Natural killer cell treated with Interleukin-12 subunit alpha and Interleukin-12 subunit beta and Interleukin-15 and Interleukin-18, amount 100 ng/mL, for 72 hours (primary cell): ENCODE results near the gene SH3TC2. TPM values are rescaled to one million over a fixed set of nuclear protein-coding genes. Genes with fewer than 3 reads are reported as not detected.

Experiments
- ATAC-seq, 2 donors: fragments of 150-1000 bp; cut with Tn5 transposase in 1 of 2; sonication (Bioruptor Pico), chemical (Tn5 transposase) in 1 of 2; 2 replicates each; pipeline ENCODE4 v1.10.0; 2021
- DNase-seq: peaks from one replicate; pipeline ENCODE4 v3.0.0; 2022; ENCODE audit warnings: low spot score
- H3K27ac Mint-ChIP-seq, 2 donors: 1 replicate in 1 of 2; 2 replicates in 1 of 2; pipeline ENCODE4 v1.8.0; 2022; ENCODE audit warnings: mixed read lengths in 2 of 2, mild to moderate bottlenecking in 1 of 2, moderate library complexity in 1 of 2
- H3K27me3 Mint-ChIP-seq, 2 donors: 1 replicate in 1 of 2; 2 replicates in 1 of 2; pipeline ENCODE4 v1.8.0; 2022; ENCODE audit warnings: mixed read lengths in 2 of 2
- H3K36me3 Mint-ChIP-seq: one replicate; pipeline ENCODE4 v1.8.0; 2022; ENCODE audit warnings: mixed read lengths
- H3K4me1 Mint-ChIP-seq, 2 donors: 1 replicate in 1 of 2; 2 replicates in 1 of 2; pipeline ENCODE4 v1.8.0; 2022; ENCODE audit warnings: low read depth in 2 of 2, mixed read lengths in 2 of 2, mild to moderate bottlenecking in 1 of 2
- H3K4me3 Mint-ChIP-seq: one replicate; pipeline ENCODE4 v1.8.0; 2022; ENCODE audit warnings: mixed read lengths
- H3K9me3 Mint-ChIP-seq: 2 replicates; pipeline ENCODE4 v1.8.0; 2022; ENCODE audit warnings: mixed read lengths
- total RNA-seq, 2 donors: library from RNA; stranded (reverse); gene quantifications; one replicate each; pipeline ENCODE4 v1.2.3, GENCODE V29; 2022

Gene SH3TC2
- total RNA-seq, 2 donors from 2014 or later, result not detected

DNA sequence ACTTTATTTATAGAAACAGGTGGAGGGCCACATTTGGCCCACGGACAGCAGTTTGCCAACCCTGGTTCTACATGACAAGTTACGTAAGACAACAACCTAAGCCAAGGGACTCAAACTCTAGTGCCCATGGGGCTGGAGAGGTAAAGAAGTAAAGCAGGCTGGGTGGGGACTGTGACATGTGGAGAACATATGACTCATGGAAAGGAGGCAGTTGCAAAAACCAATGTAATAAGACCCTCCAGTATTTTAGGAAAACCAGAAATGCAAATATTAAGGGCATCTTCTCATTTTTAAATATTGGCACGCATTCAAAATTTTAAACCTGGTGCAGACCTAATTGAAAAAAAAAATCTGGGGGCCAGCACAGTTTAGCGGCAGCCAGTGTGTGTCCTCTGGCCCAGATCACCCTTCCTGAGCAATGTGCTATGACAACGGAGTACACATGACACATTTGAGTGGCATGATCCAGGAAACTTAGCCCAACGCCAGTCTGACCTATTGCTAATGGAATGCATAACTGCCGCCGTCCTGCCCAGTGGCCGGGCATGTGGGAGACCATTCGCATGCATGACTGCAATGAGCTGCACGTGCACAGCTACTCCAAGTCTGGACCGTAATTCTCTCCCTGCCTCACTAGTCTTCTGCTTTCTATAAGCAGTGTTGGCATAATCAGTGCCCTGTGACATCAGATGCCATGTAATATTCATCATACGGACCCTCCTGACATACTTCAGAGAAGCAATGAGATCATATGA, 97.2 kb downstream of the SH3TC2 start:
- H3K9me3 Mint-ChIP-seq, result no peaks in the 10 kb centered on the region
- no peaks in the 10 kb centered on the region for H3K36me3 Mint-ChIP-seq
- no peaks in the 10 kb centered on the region for H3K27me3 Mint-ChIP-seq
- peaks cover 6 to 8% of the 10 kb centered on the region in 2 donors for H3K4me1 Mint-ChIP-seq
- no peak overlapping the region for H3K4me3 Mint-ChIP-seq
- ATAC-seq, result no peak
- DNase-seq, result no peak
- no peak overlapping the region for H3K27ac Mint-ChIP-seq

DNA sequence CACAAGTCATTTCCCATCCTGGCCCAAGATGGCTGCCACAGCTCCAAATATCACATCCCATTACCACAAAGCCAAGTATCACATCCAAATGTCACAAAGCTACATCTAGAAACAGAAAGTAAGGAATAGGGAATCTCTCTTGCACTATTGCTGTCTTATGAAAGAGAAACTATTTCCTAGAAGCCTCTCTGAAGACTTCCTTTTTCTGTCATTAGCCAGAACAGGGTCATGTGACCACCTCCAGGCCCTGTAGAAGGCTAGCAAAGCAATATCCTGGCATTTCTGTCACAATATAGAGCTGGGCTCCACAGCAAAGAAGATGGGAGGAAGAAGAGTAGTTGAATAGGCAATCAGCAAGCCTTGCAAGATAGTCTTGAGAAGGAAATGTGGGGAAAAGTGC, 99.2 kb downstream of the SH3TC2 start:
- Mint-ChIP-seq H3K9me3 (no peaks in the 10 kb centered on the region), H3K4me1 (peaks cover 6 to 8% of the 10 kb centered on the region in 2 donors), H3K4me3 (peak overlapping the region; percentile 11), H3K36me3 (no peaks in the 10 kb centered on the region), H3K27me3 (no peaks in the 10 kb centered on the region), H3K27ac (peak overlapping the region in 1 of 2 donors; percentile 47)
- no peak for DNase-seq
- peak; percentile 63 to 88 for ATAC-seq

DNA sequence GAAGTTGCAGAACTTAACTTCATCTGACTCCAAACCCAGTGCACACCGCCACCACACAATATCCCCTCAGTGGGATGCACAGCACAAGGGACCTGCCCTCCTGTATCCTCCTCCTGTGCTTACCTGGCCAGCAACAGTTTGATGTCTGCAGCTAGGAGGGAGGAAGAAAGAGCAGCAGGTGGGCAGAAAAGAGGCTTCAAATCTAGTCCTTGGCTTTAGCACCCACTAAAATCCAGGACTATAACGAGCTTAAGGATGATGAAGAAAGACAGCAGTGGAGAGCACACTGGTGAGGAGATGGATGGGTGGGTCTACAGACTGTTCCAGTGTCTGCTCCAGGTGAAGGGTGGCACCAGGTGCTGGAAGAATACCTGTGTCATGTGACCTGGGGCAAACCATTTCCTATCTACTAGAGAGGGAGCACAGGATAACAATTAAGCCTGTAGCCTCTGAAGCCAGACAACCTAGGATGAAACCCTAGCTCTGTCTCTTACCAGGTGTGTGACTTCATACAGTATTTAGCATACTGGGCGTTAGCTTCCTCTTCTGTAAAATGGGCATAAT, 100.0 kb downstream of the SH3TC2 start:
- no peak overlapping the region for H3K4me3 Mint-ChIP-seq
- DNase-seq (no peak), ATAC-seq (no peak)
- H3K27ac Mint-ChIP-seq, result peak overlapping the region in 1 of 2 donors; percentile 24
- H3K9me3 Mint-ChIP-seq, result no peaks in the 10 kb centered on the region
- peaks cover 6 to 8% of the 10 kb centered on the region in 2 donors for H3K4me1 Mint-ChIP-seq
- no peaks in the 10 kb centered on the region for H3K36me3 Mint-ChIP-seq
- H3K27me3 Mint-ChIP-seq, result no peaks in the 10 kb centered on the region

DNA sequence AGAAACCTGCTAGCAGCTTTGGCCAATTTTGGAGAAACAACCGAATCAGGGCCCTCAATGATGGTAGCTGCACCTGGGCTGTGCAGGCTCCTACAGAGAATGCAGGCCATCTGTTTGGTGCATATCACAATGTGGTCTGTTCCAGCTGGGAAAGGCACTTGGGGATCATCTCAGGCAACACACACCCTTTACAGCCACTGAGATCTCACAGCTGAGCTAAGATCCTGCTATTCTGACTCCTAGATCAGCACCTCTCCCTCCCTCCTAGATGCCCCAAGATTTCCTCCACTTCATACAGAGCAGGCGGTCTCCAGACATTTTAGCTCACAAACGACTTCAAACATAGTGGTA, 100.7 kb downstream of the SH3TC2 start:
- Mint-ChIP-seq H3K4me1 (peaks cover 7 to 8% of the 10 kb centered on the region in 2 donors), H3K4me3 (no peak overlapping the region), H3K9me3 (no peaks in the 10 kb centered on the region), H3K27ac (peak overlapping the region in 1 of 2 donors; percentile 24), H3K27me3 (no peaks in the 10 kb centered on the region), H3K36me3 (no peaks in the 10 kb centered on the region)
- DNase-seq, result no peak
- no peak for ATAC-seq

DNA sequence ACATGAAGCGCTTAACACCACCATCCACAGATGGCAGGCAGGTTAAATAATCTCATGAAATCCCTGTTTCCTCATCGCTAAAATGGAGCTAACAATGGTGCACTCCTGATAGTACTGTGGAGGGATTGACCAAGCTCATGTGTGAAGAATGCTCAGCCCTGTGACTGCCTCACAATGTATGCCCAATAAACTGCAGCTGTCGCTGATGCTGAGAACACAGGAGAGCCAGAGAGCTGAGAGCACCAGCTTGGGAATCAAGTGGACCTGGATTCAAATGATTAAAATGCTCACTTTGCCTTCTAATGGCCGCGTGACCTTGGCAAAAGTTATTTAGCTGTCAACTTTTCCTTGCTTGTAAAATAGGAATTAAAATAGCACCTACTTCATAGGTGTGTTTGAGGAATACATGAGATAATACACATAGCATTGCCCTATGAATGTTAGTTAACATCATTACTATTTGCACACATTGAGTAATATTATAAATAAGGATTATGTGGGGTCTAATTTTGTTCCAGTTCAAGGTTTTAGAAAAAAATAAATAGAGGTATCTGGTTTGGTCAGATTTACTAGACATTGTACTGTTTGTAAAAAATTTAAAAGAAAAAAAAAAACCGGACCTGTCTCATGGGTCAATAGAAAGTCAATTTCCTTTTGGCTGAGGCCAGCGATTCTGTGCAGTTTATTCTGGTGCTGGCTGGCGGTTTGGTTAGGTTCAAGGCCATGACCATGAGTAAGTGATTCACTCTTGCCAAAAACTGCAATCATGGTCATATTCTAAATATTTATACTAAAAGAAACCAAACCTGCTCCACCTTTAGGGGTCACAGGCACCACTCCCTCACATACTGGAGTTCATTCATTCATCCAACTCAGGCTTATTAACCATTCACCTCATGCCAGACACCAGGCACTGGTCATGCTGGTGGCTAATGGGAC, 101.3 kb downstream of the SH3TC2 start:
- Mint-ChIP-seq H3K36me3 (no peaks in the 10 kb centered on the region), H3K9me3 (no peaks in the 10 kb centered on the region), H3K27me3 (no peaks in the 10 kb centered on the region), H3K4me3 (no peak overlapping the region), H3K4me1 (peaks cover 8% of the 10 kb centered on the region in 2 donors), H3K27ac (no peak overlapping the region)
- ATAC-seq, result no peak
- DNase-seq, result no peak

DNA sequence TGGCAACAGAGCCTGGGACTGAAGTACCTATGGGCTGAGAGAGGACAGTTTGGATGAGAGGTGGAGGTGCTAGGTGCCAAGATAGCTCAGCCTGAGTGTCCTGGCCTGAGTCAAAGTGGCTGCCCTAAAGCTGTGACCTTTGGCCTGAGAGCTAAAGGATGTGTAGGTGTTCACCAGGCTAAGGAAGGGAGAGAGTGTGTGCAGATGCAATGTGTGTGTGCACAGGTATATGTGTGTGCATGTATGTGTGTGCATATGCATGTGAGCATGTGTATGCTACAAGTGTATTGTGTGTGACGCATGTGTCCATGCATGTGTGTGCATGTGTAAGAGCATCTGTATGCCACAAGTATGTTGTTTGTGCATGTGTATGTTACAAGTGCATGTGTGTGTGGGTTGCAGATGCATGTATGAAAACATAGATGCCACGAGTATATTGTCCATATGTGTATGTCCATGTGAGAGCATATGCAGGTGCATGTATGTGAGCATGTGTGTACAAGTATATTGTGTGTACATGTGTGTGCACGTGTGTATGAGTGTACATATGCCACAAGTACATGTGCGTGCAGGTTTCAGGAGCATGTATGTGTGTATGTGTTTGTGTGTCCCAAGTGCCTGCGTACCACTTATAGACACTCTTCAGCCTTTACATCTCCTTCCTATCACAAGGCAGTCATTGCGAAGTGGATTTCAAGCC, 102.6 kb downstream of the SH3TC2 start:
- DNase-seq, result no peak
- H3K9me3 Mint-ChIP-seq, result no peaks in the 10 kb centered on the region
- no peaks in the 10 kb centered on the region for H3K36me3 Mint-ChIP-seq
- peak overlapping the region in 1 of 2 donors; percentile 53 for H3K27ac Mint-ChIP-seq
- H3K4me1 Mint-ChIP-seq, result peaks cover 8% of the 10 kb centered on the region in 2 donors
- no peak overlapping the region for H3K4me3 Mint-ChIP-seq
- no peak for ATAC-seq
- no peaks in the 10 kb centered on the region for H3K27me3 Mint-ChIP-seq

DNA sequence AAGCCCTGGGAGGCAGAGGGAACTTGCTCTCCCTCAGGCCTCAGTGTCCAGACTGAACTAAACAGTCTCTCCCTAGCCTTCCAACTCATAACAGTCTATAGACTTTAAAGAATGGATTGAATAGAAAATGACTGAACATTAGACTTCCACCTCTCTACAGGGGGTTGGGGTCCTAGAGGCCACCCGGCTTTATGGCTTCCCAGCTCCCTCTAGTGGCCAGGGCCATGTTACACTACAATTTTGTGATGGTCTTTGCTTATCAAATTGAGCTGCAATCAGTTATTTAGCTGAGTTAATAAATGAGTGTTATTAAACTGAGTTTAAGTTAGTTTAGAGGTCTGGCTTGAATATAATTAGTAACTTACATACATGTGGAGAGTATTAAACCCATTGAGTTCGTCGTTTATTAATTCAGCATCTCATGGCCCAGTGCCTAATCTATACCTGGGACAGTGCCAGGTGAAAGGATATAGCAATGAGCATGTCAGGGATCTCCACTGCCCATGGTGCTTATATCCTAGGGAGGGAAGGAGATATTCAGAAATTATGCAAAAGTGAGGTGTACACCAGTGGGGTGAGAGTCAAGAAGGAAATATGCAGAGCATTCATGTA, 105.2 kb downstream of the SH3TC2 start:
- Mint-ChIP-seq H3K36me3 (no peaks in the 10 kb centered on the region), H3K4me1 (peaks cover 5 to 9% of the 10 kb centered on the region in 2 donors), H3K4me3 (no peak overlapping the region), H3K27me3 (no peaks in the 10 kb centered on the region), H3K9me3 (no peaks in the 10 kb centered on the region), H3K27ac (no peak overlapping the region)
- ATAC-seq, result peak; percentile 45 to 69
- no peak for DNase-seq

DNA sequence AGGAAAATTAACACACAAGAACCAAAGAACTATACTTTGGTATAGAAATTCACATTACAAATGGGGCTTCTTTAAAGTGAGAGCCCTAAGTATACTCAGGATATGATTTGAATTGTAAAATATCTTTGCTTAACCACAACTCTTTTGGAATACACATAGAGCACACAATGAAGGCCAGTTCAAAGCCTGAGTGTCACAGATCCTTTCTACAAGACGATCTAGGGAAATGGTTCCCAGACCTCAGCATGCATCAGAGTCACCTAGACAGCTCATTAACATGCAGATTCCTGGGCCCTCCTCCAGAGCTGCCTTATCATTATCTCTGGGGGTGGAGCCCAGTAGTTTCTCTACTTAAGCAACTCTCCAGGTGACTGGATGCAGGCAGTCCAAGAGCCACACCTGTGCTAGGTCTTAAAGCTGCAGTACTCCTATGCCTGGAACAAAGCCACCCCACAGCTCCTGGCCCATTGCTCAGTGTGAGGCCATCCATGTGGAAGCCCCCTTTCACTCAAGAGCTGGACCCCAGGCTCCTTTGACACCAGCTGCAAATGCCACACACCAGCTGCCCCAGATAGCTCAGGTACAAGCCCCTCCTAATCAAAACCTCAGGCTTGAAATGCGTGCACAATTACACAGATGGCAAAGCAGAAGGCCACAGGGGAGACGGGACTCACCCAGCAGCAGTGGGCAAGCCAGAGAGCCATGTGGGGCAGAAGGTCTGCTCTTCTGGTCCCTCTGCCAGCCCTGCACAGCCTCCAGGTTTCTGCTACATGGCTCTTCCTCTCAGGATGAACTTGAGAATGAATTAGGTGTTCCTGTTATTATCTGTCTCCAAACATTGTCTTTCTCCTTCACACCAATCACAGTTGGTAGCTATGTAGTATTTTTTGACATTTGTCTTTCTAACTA, 106.1 kb downstream of the SH3TC2 start:
- H3K27me3 Mint-ChIP-seq, result no peaks in the 10 kb centered on the region

More for the DNA sequence above, 106.1 kb downstream of the SH3TC2 start:
- Mint-ChIP-seq H3K4me3 (no peak overlapping the region), H3K27ac (no peak overlapping the region), H3K9me3 (no peaks in the 10 kb centered on the region), H3K36me3 (no peaks in the 10 kb centered on the region), H3K4me1 (peaks cover 5 to 9% of the 10 kb centered on the region in 2 donors)
- DNase-seq (no peak), ATAC-seq (no peak)

Other genes with a start within 250 kb of the SH3TC2 start
- 1 to 10 TPM; 3.8 to 4.4 TPM for gene ADRB2, start 236.5 kb downstream of the SH3TC2 start, total RNA-seq
- gene ABLIM3, start 78.4 kb upstream of the SH3TC2 start, total RNA-seq, result not detected
- gene AFAP1L1, start 208.8 kb upstream of the SH3TC2 start, total RNA-seq, result under 1 TPM; 0.33 to 0.95 TPM